ENCODE results near the gene GUK1.

The GUK1 gene

DNA sequence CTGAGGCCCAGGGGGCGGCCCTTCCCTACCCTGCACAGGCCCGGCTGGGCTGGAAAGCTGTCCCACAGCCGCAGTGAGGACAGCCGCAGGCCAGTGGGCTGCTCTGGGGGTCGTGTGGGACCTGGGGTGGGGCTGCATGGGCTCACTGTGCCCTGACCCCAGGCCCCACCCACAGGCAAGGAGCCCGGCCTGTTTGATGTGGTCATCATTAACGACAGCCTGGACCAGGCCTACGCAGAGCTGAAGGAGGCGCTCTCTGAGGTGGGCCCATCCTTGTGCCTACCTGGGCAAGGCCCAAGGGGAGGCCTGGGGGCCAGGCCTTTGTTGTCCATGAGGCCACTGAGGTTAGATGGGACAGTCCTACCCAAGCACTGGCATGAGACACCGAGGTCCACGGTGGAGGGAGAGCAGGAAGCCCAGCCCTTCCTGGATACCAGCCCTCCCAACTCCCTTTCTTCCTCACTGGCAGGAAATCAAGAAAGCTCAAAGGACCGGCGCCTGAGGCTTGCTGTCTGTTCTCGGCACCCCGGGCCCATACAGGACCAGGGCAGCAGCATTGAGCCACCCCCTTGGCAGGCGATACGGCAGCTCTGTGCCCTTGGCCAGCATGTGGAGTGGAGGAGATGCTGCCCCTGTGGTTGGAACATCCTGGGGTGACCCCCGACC lies 8.2 kb downstream of the GUK1 start:
- Histone ChIP-seq H3K4me1 (ENCODE audit: insufficient read depth, low read length) (peaks cover 13% of the 10 kb centered on the region), H3K79me2 (ENCODE audit: insufficient read depth, low read length) (peaks cover 41% of the 10 kb centered on the region), H3K4me2 (ENCODE audit: insufficient read depth, low read length) (no peak overlapping the region), H3K36me3 (ENCODE audit: insufficient read depth, low read length) (peaks cover 61% of the 10 kb centered on the region), H3K9me3 (ENCODE audit: insufficient read depth, low read length, severe bottlenecking) (no peaks in the 10 kb centered on the region), H2AFZ (ENCODE audit: low read depth, low read length) (no peak overlapping the region), H3K27me3 (ENCODE audit: insufficient read depth, low read length, poor library complexity) (no peaks in the 10 kb centered on the region), H3K4me3 (ENCODE audit: low read depth in 1 of 2, low read length in 2 of 2) (no peak overlapping the region), H3K27ac (ENCODE audit: low read length) (no peak overlapping the region), H4K20me1 (ENCODE audit: insufficient read depth, low read length) (peaks cover 76% of the 10 kb centered on the region), H3K9ac (ENCODE audit: low read depth, low read length) (no peak overlapping the region)
- DNase-seq (no peak), ATAC-seq (ENCODE audit: insufficient read depth, low read depth) (no peak)
- no peak for TF ChIP-seq EZH2 (IDR thresholded peaks at IDR 0.05; ENCODE audit: borderline replicate concordance, low read depth, low read length, severe bottlenecking)
- TF ChIP-seq, protein P1, sequence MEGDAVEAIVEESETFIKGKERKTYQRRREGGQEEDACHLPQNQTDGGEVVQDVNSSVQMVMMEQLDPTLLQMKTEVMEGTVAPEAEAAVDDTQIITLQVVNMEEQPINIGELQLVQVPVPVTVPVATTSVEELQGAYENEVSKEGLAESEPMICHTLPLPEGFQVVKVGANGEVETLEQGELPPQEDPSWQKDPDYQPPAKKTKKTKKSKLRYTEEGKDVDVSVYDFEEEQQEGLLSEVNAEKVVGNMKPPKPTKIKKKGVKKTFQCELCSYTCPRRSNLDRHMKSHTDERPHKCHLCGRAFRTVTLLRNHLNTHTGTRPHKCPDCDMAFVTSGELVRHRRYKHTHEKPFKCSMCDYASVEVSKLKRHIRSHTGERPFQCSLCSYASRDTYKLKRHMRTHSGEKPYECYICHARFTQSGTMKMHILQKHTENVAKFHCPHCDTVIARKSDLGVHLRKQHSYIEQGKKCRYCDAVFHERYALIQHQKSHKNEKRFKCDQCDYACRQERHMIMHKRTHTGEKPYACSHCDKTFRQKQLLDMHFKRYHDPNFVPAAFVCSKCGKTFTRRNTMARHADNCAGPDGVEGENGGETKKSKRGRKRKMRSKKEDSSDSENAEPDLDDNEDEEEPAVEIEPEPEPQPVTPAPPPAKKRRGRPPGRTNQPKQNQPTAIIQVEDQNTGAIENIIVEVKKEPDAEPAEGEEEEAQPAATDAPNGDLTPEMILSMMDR (IDR thresholded peaks at IDR 0.05; ENCODE audit: borderline replicate concordance, extremely low read depth, low read length, poor library complexity, severe bottlenecking) = no peak

DNA sequence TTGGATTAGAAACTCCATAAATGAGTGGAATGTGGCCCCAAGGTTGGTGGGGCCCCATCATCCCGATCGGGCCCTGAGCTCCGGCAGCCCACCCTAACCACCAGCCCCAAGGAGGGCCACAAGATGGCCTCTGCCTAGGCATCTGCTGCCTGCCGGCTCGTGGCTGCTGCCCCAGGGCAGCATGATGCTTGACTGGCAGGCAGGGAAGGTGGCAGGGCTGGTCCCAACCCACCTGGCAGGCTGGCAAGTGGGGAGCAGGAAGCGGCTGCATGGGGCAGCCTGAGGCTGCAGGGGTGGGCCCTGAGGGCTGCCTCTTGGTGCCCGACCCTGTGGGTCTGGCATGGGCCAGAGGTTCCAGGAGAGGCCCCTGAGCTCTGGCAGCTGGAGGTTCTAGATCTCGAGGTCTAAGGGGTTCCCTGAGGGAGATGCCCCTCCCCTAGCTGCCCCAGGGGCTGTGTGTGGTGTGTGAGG lies 8.9 kb downstream of the GUK1 start:
- no peak overlapping the region for H3K9ac ChIP-seq (ENCODE audit: low read depth, low read length)
- no peaks in the 10 kb centered on the region for H3K27me3 ChIP-seq (ENCODE audit: insufficient read depth, low read length, poor library complexity)
- peaks cover 70% of the 10 kb centered on the region for H4K20me1 ChIP-seq (ENCODE audit: insufficient read depth, low read length)
- DNase-seq (no peak), ATAC-seq (ENCODE audit: insufficient read depth, low read depth) (0 out of 3 replicates have a peak, but pooled peaks have one; percentile 6)
- H3K4me2 ChIP-seq (ENCODE audit: insufficient read depth, low read length) = no peak overlapping the region
- H3K27ac ChIP-seq (ENCODE audit: low read length) = no peak overlapping the region
- H3K4me3 ChIP-seq (ENCODE audit: low read depth in 1 of 2, low read length in 2 of 2) = no peak overlapping the region
- no peaks in the 10 kb centered on the region for H3K9me3 ChIP-seq (ENCODE audit: insufficient read depth, low read length, severe bottlenecking)
- peaks cover 6% of the 10 kb centered on the region for H3K4me1 ChIP-seq (ENCODE audit: insufficient read depth, low read length)
- H3K79me2 ChIP-seq (ENCODE audit: insufficient read depth, low read length) = peaks cover 35% of the 10 kb centered on the region
- no peak overlapping the region for H2AFZ ChIP-seq (ENCODE audit: low read depth, low read length)
- H3K36me3 ChIP-seq (ENCODE audit: insufficient read depth, low read length) = peaks cover 58% of the 10 kb centered on the region
- TF ChIP-seq, protein P1 (IDR thresholded peaks at IDR 0.05; ENCODE audit: borderline replicate concordance, extremely low read depth, low read length, poor library complexity, severe bottlenecking) = no peak
- TF ChIP-seq EZH2 (IDR thresholded peaks at IDR 0.05; ENCODE audit: borderline replicate concordance, low read depth, low read length, severe bottlenecking) = no peak

DNA sequence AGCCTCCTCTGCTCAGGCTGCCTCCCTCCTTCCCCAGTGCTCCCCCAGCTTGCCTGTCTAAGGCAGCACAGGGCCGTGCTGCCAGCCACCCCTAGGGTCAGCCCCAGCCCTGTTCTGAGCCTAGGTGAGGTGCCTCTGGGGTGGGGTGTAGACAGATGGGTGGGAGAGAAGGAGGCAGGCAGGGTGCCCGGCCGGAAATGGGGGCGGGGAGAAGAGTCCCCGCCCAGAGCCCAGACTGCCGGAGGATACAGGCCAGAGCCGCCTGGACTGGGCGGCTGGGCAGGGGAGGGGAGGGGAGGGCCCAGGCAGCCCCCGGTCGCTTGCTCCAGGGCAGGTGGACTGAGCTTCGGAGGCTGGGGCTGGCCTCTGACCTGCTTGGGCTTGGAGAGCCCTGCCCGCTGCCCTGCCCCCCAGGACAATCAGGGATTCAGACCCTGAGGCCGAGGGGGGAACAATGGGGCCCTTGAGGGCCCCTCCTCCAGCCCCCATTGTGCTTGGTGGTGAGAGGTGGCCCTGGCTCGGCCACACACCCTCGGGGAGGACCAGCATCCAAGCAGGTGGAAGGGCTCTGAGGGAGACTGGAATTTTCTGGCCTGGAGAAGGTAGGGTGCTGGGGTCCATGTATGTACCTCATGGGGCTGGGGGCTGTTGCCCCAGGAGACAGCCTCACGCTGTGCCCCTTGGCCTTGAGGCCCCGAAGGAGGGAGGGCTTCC lies 9.5 kb downstream of the GUK1 start, which contains the start of gene GJC2:
TSS of gene GJC2 (plus strand) at position 525 of the 714 bp plus-strand sequence. CDS start 7,829 bp downstream, outside the sequence.
- H4K20me1 ChIP-seq (ENCODE audit: insufficient read depth, low read length) = peaks cover 69% of the 10 kb centered on the region
- no peak within 1 kb of the TSS for H3K27ac ChIP-seq (ENCODE audit: low read length)
- peaks cover 29% of the 10 kb centered on the region for H3K79me2 ChIP-seq (ENCODE audit: insufficient read depth, low read length)
- H3K9ac ChIP-seq (ENCODE audit: low read depth, low read length) = no peak within 1 kb of the TSS
- ATAC-seq (ENCODE audit: insufficient read depth, low read depth) (no peak), DNase-seq (no peak)
- no peaks in the 10 kb centered on the region for H3K9me3 ChIP-seq (ENCODE audit: insufficient read depth, low read length, severe bottlenecking)
- no peak within 1 kb of the TSS for H3K4me3 ChIP-seq (ENCODE audit: low read depth in 1 of 2, low read length in 2 of 2)
- no peak within 1 kb of the TSS for H3K4me2 ChIP-seq (ENCODE audit: insufficient read depth, low read length)
- TF ChIP-seq EZH2 (IDR thresholded peaks at IDR 0.05; ENCODE audit: borderline replicate concordance, low read depth, low read length, severe bottlenecking) = no peak
- H3K4me1 ChIP-seq (ENCODE audit: insufficient read depth, low read length) = peaks cover under 1% of the 10 kb centered on the region; the same call in 1 of the 2 replicates
- H2AFZ ChIP-seq (ENCODE audit: low read depth, low read length) = no peak within 1 kb of the TSS
- no peaks in the 10 kb centered on the region for H3K27me3 ChIP-seq (ENCODE audit: insufficient read depth, low read length, poor library complexity)
- H3K36me3 ChIP-seq (ENCODE audit: insufficient read depth, low read length) = peaks cover 53% of the 10 kb centered on the region

DNA sequence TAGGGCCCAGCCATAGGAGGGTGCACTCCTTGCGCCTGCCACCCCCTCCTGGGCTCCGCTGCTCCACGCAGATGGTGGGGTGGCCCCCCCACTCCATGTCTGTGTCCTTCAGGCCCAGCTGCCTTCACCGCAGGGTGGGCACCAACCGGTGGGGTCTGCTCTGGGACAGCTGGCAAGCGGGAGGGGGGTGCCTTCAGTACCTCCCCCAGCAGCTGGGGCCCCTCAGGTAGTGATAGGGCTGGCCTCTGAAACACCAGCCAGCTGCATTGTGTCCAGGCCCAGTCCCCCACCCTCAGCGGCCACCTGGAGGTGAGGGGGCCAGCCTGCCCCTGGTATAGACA lies 10.0 kb downstream of the GUK1 start:
- ATAC-seq (ENCODE audit: insufficient read depth, low read depth) = no peak
- H3K36me3 ChIP-seq (ENCODE audit: insufficient read depth, low read length) = peaks cover 48% of the 10 kb centered on the region
- H3K27me3 ChIP-seq (ENCODE audit: insufficient read depth, low read length, poor library complexity) = no peaks in the 10 kb centered on the region
- DNase-seq = no peak
- H3K27ac ChIP-seq (ENCODE audit: low read length) = no peak overlapping the region
- H2AFZ ChIP-seq (ENCODE audit: low read depth, low read length) = no peak overlapping the region
- H3K4me3 ChIP-seq (ENCODE audit: low read depth in 1 of 2, low read length in 2 of 2) = no peak overlapping the region
- H3K9ac ChIP-seq (ENCODE audit: low read depth, low read length) = no peak overlapping the region
- H3K9me3 ChIP-seq (ENCODE audit: insufficient read depth, low read length, severe bottlenecking) = no peaks in the 10 kb centered on the region
- H3K4me2 ChIP-seq (ENCODE audit: insufficient read depth, low read length) = no peak overlapping the region
- peaks cover 24% of the 10 kb centered on the region for H3K79me2 ChIP-seq (ENCODE audit: insufficient read depth, low read length)
- H4K20me1 ChIP-seq (ENCODE audit: insufficient read depth, low read length) = peaks cover 65% of the 10 kb centered on the region
- no peaks in the 10 kb centered on the region for H3K4me1 ChIP-seq (ENCODE audit: insufficient read depth, low read length)
- no peak for TF ChIP-seq EZH2 (IDR thresholded peaks at IDR 0.05; ENCODE audit: borderline replicate concordance, low read depth, low read length, severe bottlenecking)
- TF ChIP-seq, protein P1 (IDR thresholded peaks at IDR 0.05; ENCODE audit: borderline replicate concordance, extremely low read depth, low read length, poor library complexity, severe bottlenecking) = no peak
